Activated CD8-positive, alpha-beta T cell treated with anti-CD3 and anti-CD28 coated beads for 36 hours (primary cell): ENCODE measurements around the gene KCTD11. TPM values are rescaled to one million over a fixed set of nuclear protein-coding genes. Genes with fewer than 3 reads are reported as not detected.
A peak's percentile ranks its signal among the peaks of the same experiment; 100 is the strongest.

Source experiments
- ATAC-seq: fragments of 200-7000 bp; cut with Tn5 transposase; one replicate; pipeline ENCODE4 v1.10.0; 2021; ENCODE audit warnings: mild to moderate bottlenecking, moderate library complexity
- CTCF ChIA-PET: fragments of 350-600 bp; sonication (Branson Sonifier 250); formaldehyde crosslinking; loops from one replicate; lab custom pipeline; 2021; ENCODE audit warnings: antibody characterized with exemption; lab: Charles Lee
- POLR2A ChIA-PET: fragments of 350-600 bp; sonication (Branson Sonifier 250); formaldehyde crosslinking; loops from one replicate; lab custom pipeline; 2021; ENCODE audit warnings: antibody characterized with exemption; lab: Charles Lee
- DNase-seq: peaks from one replicate; pipeline ENCODE4 v3.0.0-alpha.2; 2020
- H3K27ac Mint-ChIP-seq: one replicate; pipeline ENCODE4 v1.8.0; 2021; ENCODE audit warnings: mild to moderate bottlenecking, mixed read lengths
- H3K27me3 Mint-ChIP-seq: one replicate; pipeline ENCODE4 v1.8.0; 2021; ENCODE audit warnings: mixed read lengths
- H3K36me3 Mint-ChIP-seq: one replicate; pipeline ENCODE4 v1.8.0; 2021; ENCODE audit warnings: low read depth, mixed read lengths
- H3K4me1 Mint-ChIP-seq: one replicate; pipeline ENCODE4 v1.8.0; 2021; ENCODE audit warnings: low read depth, mixed read lengths
- H3K4me3 Mint-ChIP-seq: one replicate; pipeline ENCODE4 v1.8.0; 2021; ENCODE audit warnings: mild to moderate bottlenecking, moderate library complexity, mixed read lengths
- H3K9me3 Mint-ChIP-seq: one replicate; pipeline ENCODE4 v1.8.0; 2021; ENCODE audit warnings: mixed read lengths
- intact Hi-C: fragments of 100-400 bp; cut with micrococcal nuclease; formaldehyde crosslinking; loops from one replicate; pipeline ENCODE4 v1.10.0; 2022
- total RNA-seq, 2 experiments: library from RNA; stranded (reverse); gene quantifications; one replicate each; pipeline ENCODE4 v1.2.3, GENCODE V29; 2021
- TF ChIP-seq, protein P1 (sequence below): fragments of 200-600 bp; IDR thresholded peaks from one replicate; pipeline ENCODE4 v1.8.0; 2022; ENCODE audit warnings: antibody characterized with exemption, mild to moderate bottlenecking

The KCTD11 gene
- total RNA-seq, 2 experiments from 2014 or later, result 11.0 to 11.2 TPM

DNA sequence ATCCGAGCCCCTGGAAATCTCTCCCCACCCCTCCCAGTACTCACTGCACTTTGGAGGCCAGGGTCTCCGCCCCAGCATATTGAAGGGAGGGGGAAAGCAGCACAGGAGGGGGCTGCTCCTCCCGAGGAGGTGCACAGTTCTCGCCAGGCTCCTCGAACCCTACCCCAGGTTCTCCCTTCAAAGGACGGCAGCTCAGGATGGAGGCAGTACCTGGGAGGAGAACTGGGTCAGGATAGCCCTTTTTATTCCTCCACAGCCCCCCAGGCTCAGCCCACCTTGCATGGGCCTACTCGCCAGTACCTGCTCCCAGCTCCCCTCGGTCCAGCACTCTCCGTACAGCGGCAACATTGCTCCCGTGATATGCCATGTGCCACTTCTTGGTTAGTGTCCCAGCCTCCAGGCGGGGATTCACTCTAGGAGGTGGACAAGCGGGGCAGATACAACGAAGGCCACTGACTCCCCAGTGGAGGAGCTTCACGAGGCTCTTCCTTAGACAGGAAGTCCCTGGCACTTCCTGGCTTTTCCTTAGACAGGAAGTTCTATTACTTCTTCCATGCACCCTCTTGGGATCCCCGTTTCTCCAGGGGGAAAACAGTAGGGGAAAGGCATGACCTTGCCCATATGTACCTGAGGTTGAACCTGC lies 34.7 kb upstream of the KCTD11 start:
- peaks cover 39% of the 10 kb centered on the region for H3K36me3 Mint-ChIP-seq
- H3K27me3 Mint-ChIP-seq, result no peaks in the 10 kb centered on the region
- ChIA-PET CTCF (interaction anchor here (1.0 kb wide), 1 partner anchor 10 kb away, joined by 4 read pairs; no protein-coding TSS in a partner anchor), POLR2A (interaction anchor here (1.1 to 2.0 kb wide), 5 partner anchors 8 to 36 kb away, joined by 3 to 9 read pairs (median 5); partner anchors contain the start of genes NEURL4 and SLC2A4)
- no peaks in the 10 kb centered on the region for H3K9me3 Mint-ChIP-seq
- ATAC-seq (no peak), DNase-seq (no peak)
- H3K27ac Mint-ChIP-seq, result peak overlapping the region; percentile 55
- H3K4me3 Mint-ChIP-seq, result peak overlapping the region; percentile 12
- intact Hi-C loops, result no loop called here
- peaks cover 25% of the 10 kb centered on the region for H3K4me1 Mint-ChIP-seq
- TF ChIP-seq, protein P1, sequence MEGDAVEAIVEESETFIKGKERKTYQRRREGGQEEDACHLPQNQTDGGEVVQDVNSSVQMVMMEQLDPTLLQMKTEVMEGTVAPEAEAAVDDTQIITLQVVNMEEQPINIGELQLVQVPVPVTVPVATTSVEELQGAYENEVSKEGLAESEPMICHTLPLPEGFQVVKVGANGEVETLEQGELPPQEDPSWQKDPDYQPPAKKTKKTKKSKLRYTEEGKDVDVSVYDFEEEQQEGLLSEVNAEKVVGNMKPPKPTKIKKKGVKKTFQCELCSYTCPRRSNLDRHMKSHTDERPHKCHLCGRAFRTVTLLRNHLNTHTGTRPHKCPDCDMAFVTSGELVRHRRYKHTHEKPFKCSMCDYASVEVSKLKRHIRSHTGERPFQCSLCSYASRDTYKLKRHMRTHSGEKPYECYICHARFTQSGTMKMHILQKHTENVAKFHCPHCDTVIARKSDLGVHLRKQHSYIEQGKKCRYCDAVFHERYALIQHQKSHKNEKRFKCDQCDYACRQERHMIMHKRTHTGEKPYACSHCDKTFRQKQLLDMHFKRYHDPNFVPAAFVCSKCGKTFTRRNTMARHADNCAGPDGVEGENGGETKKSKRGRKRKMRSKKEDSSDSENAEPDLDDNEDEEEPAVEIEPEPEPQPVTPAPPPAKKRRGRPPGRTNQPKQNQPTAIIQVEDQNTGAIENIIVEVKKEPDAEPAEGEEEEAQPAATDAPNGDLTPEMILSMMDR, result no peak

DNA sequence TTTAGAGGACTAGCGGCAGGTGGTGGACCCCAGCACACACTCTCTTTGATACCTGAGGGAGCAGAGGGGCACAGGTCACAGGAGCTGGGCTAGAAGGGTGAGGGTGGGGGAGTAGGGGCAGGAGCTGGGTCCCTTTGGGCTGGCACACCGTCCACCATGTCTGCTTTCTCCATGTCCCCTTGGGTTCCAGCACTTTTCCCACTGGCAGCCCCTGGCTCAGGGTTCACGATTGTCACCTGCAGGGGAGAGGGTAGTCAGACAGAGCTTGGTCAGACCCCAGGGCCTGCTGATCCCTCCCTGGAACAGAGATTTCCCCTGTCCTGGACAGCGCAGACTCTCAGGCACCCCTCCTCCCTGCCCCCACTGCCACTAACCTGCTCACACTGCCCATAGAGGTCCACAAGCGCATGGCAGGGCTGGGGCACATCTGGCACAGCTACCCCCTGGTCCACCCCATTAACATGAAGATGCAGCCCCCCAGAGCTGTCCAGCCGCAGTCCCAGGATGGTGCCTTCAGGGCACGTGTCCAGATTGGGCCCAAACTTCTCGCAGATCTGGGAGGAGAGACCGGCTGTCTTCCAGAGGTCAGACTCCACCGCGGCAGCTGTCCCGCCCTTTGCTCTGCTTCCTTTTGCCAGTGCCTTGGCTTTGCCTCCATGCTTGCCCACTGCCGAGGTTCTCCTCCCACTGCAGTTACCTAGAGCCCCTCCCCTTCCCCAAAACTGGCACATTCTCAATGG lies 33.7 kb upstream of the KCTD11 start:
- ChIA-PET CTCF (interaction anchor here (1.0 kb wide), 1 partner anchor 9 kb away, joined by 4 read pairs; no protein-coding TSS in a partner anchor), POLR2A (interaction anchor here (1.1 to 2.0 kb wide), 4 partner anchors 9 to 19 kb away, joined by 3 to 9 read pairs (median 6); partner anchors contain the start of gene NEURL4)
- DNase-seq (no peak), ATAC-seq (no peak)
- Mint-ChIP-seq H3K4me3 (no peak overlapping the region), H3K27me3 (no peaks in the 10 kb centered on the region), H3K36me3 (peaks cover 29% of the 10 kb centered on the region), H3K9me3 (no peaks in the 10 kb centered on the region), H3K27ac (no peak overlapping the region), H3K4me1 (peaks cover 15% of the 10 kb centered on the region)
- TF ChIP-seq, protein P1, result no peak
- intact Hi-C loops, result no loop called here

DNA sequence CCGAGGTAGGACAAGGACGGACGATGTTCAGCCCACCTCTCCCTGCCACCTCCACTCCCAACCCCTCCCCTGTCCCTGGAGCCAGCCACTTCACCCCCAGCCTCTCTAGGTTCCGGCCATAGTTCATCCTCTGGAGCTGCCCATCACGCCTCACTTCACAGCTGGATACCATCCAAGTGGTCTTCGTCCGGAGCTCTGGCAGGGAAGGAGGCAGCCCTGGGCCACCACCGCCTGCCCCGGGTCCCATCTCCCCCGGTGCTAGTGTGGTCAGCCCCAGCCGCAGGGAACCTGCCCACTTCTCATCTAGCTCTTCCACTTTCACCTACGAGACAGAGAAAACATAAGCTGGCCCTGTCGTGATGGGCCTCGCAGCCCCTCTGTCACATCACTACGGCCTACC lies 30.5 kb upstream of the KCTD11 start:
- H3K36me3 Mint-ChIP-seq, result peaks cover 29% of the 10 kb centered on the region

DNA sequence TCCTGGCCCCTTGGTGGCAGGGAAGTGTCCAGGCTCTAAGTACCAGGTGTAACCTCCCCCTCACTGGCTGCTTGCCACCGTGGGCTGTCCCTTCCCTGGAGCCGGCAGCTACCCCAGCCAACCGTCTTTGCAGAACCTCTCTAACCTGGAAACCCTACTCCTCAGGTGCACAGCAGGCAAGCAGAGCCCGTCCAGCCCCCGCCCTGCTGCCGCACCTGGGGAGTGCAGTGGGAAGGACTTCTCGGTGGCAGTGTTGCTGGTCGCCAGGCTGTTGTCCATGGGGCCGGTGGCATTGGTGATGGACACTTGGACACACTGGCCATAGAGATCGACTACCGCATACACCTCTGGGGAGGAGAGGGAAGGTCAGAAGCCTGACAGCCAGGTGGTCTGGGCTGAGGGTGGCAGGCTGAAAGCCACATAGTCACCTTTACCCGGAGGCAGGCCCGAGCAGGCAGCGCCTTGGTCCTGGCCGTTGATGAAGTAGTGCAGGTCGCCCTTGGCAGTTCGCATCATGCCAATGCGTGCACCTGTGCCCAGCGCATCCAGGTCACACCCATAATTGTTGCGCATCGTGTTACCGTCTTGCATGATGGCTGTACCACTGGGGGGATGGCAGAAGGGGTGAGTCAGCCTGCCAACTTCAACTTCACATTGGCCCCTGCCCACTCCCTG lies 29.3 kb upstream of the KCTD11 start:
- CTCF ChIA-PET, result interaction anchor here (0.5 to 6.5 kb wide), 8 partner anchors 12 to 262 kb away, joined by 3 to 60 read pairs (median 6); partner anchors contain the start of gene ACAP1
- POLR2A ChIA-PET, result interaction anchor here (1.0 to 10.5 kb wide), 2 partner anchors 11 to 16 kb away, joined by 3 to 150 read pairs; partner anchors contain the start of gene GPS2
- Mint-ChIP-seq H3K36me3 (peaks cover 25% of the 10 kb centered on the region), H3K9me3 (no peaks in the 10 kb centered on the region), H3K4me3 (no peak overlapping the region), H3K27me3 (no peaks in the 10 kb centered on the region), H3K4me1 (peaks cover 19% of the 10 kb centered on the region), H3K27ac (no peak overlapping the region)
- DNase-seq (no peak), ATAC-seq (no peak)
- intact Hi-C loops, result no loop called here
- TF ChIP-seq, protein P1, result no peak

More for the DNA sequence above, 30.5 kb upstream of the KCTD11 start:
- CTCF ChIA-PET, result interaction anchor here (1.6 to 6.5 kb wide), 4 partner anchors 15 to 239 kb away, joined by 5 to 60 read pairs (median 7); partner anchors contain the start of gene ACAP1
- intact Hi-C loops, result no loop called here
- no peak overlapping the region for H3K27ac Mint-ChIP-seq
- POLR2A ChIA-PET, result interaction anchor here (10.5 kb wide), 1 partner anchor 9 kb away, joined by 150 read pairs; the partner anchor contains the start of gene GPS2
- H3K27me3 Mint-ChIP-seq, result no peaks in the 10 kb centered on the region
- ATAC-seq, result no peak
- TF ChIP-seq, protein P1, result no peak
- H3K9me3 Mint-ChIP-seq, result no peaks in the 10 kb centered on the region
- DNase-seq, result no peak
- H3K4me1 Mint-ChIP-seq, result peaks cover 9% of the 10 kb centered on the region
- no peak overlapping the region for H3K4me3 Mint-ChIP-seq
